ENCODE data around the gene SYT3.

DNA sequence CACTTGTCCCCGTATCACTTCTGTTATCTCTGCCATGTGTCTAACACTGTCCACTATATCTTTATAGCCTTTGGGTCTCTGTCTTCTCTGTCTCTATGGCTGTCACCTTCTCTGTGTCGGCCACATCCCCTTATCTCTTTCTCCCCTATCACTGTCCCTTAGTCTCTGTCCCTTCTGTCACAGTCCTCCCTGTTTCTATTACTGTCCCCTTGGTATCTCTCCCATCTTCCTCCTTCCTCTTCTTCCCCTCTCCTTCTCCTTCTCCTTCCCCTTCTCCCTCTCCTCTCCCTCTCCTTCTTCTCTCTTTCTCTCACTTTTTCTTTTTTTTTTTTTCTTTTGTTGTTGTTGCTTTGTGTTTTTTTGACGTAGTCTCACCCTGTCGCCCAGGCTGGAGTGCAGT is 36.7 kb downstream of the SYT3 start:
- TF ChIP-seq, protein P1, sequence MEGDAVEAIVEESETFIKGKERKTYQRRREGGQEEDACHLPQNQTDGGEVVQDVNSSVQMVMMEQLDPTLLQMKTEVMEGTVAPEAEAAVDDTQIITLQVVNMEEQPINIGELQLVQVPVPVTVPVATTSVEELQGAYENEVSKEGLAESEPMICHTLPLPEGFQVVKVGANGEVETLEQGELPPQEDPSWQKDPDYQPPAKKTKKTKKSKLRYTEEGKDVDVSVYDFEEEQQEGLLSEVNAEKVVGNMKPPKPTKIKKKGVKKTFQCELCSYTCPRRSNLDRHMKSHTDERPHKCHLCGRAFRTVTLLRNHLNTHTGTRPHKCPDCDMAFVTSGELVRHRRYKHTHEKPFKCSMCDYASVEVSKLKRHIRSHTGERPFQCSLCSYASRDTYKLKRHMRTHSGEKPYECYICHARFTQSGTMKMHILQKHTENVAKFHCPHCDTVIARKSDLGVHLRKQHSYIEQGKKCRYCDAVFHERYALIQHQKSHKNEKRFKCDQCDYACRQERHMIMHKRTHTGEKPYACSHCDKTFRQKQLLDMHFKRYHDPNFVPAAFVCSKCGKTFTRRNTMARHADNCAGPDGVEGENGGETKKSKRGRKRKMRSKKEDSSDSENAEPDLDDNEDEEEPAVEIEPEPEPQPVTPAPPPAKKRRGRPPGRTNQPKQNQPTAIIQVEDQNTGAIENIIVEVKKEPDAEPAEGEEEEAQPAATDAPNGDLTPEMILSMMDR (CRISPR knock-in tag; IDR thresholded peaks at IDR 0.05), result no peak
- TF ChIP-seq, protein P2, sequence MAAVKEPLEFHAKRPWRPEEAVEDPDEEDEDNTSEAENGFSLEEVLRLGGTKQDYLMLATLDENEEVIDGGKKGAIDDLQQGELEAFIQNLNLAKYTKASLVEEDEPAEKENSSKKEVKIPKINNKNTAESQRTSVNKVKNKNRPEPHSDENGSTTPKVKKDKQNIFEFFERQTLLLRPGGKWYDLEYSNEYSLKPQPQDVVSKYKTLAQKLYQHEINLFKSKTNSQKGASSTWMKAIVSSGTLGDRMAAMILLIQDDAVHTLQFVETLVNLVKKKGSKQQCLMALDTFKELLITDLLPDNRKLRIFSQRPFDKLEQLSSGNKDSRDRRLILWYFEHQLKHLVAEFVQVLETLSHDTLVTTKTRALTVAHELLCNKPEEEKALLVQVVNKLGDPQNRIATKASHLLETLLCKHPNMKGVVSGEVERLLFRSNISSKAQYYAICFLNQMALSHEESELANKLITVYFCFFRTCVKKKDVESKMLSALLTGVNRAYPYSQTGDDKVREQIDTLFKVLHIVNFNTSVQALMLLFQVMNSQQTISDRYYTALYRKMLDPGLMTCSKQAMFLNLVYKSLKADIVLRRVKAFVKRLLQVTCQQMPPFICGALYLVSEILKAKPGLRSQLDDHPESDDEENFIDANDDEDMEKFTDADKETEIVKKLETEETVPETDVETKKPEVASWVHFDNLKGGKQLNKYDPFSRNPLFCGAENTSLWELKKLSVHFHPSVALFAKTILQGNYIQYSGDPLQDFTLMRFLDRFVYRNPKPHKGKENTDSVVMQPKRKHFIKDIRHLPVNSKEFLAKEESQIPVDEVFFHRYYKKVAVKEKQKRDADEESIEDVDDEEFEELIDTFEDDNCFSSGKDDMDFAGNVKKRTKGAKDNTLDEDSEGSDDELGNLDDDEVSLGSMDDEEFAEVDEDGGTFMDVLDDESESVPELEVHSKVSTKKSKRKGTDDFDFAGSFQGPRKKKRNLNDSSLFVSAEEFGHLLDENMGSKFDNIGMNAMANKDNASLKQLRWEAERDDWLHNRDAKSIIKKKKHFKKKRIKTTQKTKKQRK (IDR thresholded peaks at IDR 0.05; ENCODE audit: low read length), result no peak
- no peak for TF ChIP-seq SP1 (IDR thresholded peaks at IDR 0.05)
- no peak for TF ChIP-seq SP1 (CRISPR knock-in tag; IDR thresholded peaks at IDR 0.05)
- no peak for TF ChIP-seq NR2C2 (CRISPR knock-in tag; IDR thresholded peaks at IDR 0.05; ENCODE audit: borderline replicate concordance)
- no peak for TF ChIP-seq TCF7 (IDR thresholded peaks at IDR 0.05; ENCODE audit: low read depth)
- TF ChIP-seq, protein P3, sequence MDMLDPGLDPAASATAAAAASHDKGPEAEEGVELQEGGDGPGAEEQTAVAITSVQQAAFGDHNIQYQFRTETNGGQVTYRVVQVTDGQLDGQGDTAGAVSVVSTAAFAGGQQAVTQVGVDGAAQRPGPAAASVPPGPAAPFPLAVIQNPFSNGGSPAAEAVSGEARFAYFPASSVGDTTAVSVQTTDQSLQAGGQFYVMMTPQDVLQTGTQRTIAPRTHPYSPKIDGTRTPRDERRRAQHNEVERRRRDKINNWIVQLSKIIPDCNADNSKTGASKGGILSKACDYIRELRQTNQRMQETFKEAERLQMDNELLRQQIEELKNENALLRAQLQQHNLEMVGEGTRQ (IDR thresholded peaks at IDR 0.05; ENCODE audit: low read depth, low read length), result no peak
- TF ChIP-seq, protein P3 (CRISPR knock-in tag; IDR thresholded peaks at IDR 0.05; ENCODE audit: borderline replicate concordance), result no peak

Measured in HepG2 (cell line).